NCI-H1092 treated with DMSO at 0.1 percent for 48 hours (cell line): ENCODE results near the gene PSAT1.

Experiments used
- DNase-seq: peaks from one replicate; lab custom pipeline; 2025; lab: John Stamatoyannopoulos, UW

PSAT1 gene

DNA sequence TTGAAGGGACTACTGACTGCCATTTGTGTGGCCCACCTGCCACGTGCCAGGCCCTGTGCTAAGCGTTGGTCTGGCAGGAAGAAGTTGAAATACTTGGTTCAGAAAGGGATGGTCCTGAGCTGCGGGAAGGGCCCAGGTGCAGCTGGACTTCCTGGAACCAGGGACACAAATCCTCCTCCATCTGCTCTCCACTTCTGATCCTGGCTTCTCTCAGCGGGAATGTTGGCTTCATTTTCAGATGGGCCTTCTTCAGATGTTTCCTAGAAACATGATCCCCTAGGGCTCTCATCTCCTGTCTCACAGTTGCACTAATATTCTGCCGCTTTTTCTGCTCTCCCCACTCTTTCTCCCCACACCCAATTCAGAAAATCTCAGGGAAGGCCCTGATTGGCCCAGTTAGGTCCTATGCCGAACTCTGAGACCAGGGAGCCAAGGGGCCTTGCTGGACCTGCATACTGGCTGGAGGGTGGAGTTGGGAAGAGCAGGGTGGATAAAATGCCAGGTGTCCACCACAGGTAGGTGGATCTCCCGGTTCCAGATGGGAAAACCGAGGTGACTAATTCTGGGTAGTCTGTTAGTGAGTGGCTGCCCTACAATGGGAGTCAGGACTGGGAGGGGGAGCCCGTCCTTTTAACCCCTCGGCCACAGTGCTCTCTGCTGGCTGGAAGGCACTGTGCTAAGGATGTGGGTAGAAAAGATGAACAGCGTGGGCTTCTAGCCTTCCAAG, 19.4 kb downstream of the PSAT1 start:
- DNase-seq, result no peak

DNA sequence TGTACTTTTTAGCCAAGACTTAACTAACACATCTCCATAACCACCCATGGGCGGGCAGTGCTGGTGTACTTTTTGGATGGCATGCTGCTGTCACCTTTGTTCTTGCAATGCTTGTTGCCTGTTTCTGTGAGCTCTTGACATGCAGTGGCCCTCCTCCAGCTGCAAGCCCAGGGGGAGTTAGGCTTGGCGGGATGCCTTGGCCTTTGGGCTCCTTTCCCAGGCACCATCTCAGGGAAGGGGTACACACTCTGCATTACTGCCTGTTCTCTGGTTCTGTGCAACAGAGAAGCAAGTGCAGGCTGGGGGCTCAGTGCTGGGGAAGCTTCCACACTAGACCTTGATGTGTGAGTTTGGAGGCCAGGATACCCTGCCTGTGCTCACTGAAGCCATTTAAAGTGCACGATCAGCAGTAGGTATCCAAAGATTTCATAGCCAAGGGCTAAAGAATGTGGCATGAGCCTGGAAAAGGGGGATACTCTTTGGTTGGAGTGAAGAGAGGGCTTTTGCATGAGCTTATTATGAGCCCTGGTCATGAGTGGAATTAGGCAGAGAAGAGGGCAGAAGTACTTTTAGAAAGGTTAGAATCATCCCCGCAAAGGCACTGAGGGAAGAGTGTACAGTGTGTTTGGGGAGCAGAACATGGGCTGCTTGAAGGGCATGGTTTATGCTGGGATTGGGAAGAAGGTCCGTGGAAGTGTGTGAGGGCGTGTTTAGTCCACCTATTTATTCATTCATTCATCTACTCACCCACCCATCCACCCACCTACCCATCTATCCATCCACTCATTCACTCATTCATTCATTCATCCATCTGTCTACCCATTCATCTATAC, 22.5 kb downstream of the PSAT1 start:
- DNase-seq, result no peak

DNA sequence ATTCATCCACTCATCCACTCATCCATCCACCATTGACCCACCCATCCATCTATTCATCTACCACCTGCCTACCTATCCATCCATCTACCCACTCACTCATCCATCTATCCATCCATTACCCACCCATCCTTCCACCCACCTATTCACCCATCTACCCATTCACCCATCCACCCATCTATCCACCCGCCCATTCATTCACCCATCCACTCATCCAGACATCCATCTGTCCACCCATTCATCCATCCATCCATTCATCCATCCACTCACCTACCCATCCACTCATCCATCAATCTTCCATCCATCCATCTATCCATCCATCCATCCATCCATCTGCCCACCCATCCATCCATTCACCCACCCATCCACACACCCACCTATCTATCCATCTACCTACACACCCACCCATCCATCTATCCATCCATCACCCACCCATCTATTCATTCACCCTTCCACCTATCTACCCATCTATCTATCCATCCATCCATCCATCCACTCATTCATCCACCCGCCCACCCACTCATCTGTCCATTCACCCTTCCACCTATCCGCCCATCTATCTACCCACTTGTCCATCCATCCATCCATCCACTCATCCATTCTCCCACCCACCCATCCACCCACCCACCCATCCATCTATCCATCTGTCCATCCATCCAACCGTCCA, 23.2 kb downstream of the PSAT1 start:
- no peak for DNase-seq

DNA sequence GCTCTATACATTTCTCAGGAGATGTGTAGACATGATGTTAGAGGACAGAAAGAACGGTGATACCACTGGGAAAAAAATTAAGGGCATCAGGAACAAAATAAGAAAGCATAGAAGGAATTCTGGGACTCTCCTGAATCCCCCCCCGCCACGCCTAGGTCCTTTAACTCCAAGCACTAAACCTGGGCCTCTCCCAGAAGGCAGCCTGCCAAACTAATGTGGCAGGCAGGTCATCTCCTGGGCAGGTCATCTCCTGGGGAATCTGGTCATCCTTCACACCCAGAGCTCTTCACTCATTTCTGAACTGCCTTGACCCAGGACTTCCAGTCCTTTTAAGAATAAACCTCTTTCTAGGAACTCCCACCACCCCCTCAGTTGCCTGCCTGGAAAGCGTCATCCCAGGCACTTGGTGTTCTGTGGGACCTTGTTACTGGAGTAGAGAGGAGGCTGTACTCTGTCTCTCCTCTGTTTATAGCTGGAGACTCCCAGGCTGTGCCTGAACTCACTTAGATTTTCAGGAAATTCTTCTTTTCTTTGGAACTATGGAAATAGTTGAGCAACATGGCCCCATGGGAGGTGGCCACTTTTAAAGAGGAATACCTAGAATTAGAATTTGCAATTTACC, 24.1 kb downstream of the PSAT1 start:
- no peak for DNase-seq

DNA sequence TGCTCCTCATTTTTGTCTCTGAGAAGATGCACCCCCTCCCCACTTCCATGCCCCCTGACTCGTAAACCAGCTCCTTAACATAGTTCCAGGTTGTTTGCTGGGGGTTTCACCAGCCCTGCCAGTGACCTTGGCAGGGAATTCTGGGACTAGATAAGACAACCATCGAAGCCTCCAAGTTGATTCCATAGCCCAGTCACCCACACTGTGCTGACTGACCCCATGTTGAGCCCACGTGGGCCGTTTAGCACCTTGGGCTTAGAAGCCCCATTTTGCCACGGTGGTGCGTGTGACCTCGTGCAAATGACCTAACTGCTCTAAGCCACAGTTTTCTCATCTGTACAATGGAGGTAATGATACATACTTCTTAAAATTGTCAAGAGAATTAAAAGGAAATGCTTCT, 24.6 kb downstream of the PSAT1 start:
- no peak for DNase-seq

DNA sequence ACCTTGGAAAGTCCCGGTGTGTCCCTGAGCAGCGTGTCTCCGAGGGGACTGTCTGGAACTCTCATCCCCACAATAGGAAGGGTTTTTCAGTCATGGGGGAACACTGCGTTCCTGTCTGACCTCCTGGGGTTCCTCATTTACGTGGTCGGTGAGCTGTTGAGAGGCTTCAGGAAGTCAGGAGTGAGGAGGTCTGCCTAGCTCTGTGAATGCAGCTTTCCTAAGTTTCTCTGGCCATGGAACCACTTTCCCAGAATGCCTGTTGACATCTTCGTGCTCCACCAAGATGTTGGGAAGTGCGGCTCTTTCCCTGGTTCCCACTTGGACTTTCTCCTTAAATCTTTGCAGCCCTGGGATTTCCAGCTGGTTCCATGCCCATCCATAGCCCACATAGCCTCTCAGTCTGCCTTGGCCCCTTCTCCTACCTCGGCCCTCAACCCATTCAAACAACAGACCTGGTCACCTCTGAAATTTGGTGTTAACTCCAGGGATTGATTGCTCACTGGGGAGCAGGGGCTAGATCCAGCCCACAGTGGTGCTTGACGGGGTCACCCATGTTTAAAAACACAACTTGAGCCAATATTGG, 27.2 kb downstream of the PSAT1 start:
- no peak for DNase-seq

DNA sequence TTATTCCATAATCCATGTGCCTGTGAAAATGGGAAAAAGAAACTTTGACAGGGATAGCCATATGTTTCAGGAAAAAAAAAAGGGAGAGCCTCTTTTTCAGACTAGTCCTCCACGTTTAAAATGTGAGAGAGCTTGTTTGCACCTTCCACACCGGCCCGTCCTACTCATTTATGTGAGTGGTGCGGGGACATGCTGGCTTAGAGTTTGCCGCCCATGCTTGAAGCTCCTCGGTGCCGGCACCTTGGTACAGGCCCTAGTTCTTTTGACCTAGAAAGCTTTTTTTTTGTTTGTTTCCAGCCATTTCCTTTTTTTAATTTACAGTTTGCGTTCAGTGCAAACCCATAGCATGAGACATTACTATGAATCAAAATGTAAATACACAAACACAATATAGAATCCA, 27.8 kb downstream of the PSAT1 start:
- no peak for DNase-seq

DNA sequence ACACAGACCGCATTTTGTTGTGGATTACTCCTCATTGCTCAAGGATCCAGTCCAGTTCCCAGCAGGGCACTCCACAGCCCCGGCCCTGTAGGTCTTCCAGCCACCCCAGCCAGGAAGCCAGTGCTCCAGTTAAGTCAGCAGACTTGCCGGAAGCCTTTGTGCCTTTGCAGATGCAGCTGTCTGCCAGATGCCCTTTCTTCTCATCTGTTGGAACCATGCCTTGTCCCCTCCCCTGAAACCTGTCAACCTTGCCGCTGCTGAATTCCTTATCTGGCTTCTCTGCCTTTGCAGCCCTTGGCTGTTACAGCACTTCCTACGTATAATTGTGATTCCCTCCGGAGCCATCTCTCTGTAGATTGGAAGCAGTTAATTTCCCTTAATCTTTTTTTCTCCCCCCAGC, 28.4 kb downstream of the PSAT1 start:
- no peak for DNase-seq

DNA sequence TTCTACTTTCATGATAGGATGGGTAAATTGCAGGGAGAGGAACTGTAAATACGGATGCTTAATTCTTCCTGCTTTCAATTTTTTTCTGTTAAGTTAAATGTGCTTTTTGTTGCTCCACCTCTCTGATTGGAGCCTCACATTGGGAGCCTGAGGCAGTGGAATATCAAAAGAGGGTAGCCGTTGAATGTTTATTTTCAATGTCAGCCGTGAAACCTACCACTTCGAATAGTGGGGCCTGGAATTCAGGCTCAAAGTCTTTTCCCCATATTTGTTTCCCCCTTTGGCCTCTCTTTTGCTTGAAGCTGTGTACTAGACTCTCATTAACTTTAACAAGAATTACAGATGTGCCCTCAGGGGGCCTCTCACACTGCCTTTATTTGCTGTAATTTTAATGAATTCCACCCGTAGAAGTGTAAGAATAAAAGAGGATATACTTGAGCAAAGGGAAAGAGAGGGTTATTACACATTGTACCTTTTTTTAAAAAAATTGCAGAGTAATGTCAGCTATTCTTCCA, 29.0 kb downstream of the PSAT1 start:
- DNase-seq, result no peak

DNA sequence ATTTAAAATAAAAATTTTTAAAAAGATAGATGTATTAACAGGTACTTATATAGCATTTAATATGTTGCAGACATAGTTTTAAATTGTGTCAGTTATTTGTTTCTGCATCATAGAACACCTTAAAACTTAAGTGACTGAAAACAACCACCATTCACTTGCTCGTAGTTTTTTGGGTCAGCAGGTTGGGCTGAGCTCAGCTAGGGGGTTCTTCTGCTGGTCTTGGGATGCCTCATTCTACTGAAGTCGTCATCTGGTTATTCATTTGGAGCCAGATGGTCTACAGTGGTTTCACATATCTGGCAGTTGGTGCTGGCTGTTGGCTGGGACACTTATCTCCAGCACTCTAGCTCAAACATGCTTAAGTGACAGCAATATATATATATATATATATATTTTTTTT, 29.6 kb downstream of the PSAT1 start:
- no peak for DNase-seq

DNA sequence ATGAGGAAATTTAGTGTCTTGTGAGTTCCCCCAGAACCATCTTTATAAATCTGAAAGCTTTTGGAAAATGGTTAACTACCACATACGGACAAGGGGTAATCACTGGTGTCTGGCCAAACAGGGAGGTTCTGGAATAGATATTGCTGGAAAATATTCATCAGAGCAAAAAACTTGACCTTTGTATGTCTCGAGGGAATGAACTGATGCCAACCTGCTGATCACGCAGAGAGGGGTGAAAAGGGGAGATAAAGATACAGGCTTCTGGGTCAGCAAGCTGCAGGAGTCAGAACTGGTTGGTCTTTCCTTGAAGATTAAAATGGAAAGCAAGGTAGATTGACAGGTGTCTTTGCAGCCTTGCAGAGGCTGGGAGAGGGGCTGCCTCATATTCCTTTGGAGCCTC, 35.5 kb downstream of the PSAT1 start:
- no peak for DNase-seq

DNA sequence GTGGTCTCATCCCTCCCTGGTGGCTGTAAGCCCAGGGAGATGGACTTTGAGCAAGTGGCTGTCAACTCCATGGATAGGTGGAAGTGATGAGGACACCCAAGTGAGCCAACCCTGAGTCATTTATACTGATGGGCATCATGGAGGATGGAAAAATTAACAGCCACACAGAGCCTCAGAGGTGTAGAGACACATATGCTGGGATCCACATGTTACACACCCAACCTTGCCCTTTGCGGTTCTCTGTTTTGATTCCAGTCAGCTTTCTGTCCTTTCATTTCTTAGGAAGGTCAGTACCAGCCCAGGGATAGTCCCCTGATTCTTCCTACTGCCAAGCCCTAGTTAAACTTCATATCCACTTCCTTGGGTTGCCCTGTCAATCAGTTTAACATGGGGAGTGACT, 51.9 kb downstream of the PSAT1 start:
- DNase-seq, result no peak

DNA sequence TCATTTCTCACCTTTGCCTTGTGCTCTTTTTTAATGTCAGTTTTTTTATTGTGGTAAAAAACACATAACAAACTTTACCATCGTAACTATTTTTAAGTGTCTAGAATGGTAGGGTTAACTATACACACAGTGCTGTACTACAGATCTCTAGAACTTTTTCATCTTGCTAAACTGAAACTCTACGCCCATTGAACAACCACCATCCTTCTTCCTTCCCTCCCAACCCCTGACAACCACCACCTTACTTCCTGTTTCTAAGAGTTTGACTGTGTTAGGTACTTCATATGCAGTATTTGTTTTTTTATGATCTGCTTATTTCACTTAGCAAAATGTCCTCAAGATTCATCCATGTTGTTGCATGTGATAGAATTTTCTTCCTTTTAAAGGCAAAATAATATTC, 54.9 kb downstream of the PSAT1 start:
- DNase-seq, result no peak

DNA sequence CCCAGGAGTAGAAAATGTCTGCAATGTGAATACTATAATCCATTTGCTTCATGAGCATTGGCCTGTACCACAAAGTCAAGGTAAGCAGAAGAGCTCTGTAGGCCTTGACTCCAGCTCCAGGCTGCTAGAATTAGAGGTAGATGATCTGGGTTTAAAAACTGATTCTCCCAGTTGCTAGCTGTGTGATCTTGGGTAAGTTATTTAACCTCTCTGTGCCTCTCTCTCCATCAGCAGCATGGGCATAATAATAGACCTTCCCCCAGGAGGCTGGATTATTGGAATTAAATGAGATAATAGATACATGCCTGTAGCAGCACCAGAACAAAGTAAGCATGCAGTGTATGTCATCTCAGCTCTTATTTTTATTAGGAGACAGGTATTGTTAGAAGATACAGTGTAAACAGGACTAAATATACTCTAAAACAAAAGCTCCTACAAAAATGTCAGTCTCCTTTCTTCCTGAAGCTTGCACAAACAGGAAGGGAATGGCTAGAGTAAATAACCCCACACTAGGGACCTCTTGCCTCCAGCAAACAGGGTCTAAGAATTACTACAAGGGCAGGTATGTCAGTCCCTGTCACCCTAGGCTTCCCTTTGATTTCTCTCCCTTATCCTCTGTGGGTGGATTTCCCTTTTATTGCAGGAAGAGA, 57.5 kb downstream of the PSAT1 start:
- no peak for DNase-seq

DNA sequence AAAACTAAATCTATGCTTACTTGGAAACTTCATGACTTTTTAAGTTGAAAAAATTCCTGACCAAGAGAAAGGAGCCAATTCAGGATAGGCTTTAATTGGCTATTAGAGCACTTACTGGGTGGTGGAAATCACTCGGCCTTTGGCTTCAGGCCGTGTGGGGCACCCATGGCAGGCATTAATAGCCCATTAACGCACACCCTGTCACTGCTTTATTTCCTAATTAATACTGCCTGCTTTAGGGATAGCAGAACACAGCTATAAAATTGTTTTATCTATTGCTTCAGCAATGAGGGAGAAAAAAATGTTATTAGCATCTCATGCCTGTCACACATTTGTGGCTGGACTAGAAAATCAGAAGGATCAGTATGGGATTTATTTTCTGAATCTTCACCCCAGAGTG, 58.1 kb downstream of the PSAT1 start:
- DNase-seq, result no peak

DNA sequence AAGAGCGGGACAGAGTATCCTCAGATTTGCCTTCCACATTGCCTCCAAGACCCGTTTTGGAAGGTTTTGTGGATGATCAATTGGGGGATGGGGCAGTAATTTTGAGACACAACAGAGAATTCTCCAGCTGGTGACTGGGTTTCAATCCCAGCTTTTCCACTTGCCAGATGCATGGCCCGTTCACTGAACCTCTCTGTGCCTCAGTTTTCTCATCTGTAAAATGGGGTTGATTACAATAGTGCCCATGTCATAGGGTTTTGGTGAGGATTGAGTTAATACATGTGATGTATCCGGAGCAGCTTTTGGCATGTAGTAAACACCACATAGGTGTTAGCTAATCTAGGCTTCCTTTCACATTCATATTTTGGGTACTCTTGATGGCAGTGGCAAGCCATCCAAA, 59.7 kb downstream of the PSAT1 start:
- DNase-seq, result no peak

DNA sequence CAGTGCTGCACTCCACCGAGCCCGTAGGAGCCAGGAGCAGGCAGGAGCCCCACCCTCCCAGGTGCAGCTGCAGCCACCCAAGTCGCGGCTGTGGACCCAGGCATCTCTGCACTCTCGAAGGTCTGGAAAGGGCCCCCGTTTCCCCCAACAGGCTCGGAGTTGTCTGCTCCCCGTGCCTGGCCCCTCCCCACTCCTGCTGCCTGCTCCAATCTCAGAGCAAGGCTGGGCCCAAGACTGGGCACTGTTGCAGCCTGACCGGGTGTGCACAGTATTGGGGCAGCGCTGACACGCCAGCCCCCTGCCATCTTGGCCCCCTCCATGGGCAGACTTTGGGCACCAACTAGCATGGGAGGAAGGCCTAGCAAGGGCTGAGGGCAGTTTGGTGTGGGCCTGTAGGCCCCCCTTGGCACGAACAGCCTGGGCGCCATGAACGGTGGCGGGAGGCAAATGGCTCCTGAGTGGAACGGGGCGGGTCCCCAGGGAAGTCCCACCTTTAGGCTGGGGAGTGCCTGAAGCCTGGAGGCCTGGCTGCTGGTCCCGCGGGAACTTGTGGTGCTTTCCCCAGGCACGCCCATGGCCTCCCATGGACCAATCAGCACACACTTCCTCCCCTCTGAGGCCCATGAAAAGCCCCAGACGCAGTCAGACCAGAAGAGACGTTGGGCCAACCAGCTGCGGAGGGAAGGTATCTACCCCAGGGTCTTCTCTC, 60.4 kb downstream of the PSAT1 start:
- DNase-seq, result no peak

DNA sequence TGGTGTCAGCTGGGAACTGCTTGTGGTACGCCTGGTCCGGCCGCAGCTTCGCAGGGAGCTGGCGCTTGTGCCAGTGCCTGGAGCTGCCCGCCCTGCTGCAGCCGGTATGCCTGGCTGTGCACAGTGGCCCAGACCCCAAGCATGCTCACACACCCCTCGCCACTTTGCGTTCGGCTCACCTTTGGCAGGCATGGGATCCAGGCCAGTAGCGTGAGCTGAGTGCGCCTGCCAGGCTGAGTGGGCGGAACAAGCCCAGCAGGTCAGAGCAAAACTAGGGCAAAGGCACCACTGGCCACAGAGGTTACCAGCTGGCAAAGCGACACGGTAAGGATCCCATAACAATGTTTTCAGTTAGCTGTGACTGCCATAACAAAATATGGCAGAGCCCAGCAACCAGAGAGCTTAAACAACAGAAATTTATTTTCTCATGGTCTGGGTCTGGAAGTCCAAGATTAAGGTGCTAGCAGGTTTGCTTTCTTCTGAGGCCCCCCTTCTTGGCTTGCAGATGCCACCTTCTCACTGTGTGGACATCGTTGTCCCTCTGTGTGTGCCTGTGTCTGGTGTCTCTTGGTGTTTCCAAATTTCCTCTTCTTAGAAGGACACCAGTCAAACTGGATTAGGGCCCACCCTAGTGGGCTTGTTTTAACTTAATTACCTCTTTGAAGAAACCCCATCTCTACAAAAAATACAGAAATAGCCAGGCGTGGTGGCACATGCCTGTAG, 61.6 kb downstream of the PSAT1 start:
- no peak for DNase-seq

DNA sequence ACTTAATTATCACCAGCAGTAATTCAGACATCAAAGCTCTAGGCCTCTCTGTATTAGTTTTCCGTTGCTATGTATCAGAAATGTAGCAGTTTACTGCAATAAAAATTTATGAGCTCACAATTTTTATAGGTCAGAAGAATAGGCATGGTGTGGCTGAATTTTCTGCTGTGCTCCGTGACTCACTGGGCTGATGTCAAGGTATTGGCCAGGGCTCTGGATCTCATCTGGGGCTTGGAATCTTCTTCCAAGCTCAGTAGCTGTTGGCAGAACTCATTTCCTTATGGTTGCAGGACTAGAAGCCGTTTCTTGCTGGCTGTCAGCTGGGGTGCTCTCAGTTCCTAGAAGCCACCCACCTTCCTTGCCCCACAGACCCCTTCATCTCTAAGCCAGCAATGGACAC, 66.3 kb downstream of the PSAT1 start:
- DNase-seq, result no peak
